Measurements from ENCODE around the gene IRF3.

IRF3 gene

DNA sequence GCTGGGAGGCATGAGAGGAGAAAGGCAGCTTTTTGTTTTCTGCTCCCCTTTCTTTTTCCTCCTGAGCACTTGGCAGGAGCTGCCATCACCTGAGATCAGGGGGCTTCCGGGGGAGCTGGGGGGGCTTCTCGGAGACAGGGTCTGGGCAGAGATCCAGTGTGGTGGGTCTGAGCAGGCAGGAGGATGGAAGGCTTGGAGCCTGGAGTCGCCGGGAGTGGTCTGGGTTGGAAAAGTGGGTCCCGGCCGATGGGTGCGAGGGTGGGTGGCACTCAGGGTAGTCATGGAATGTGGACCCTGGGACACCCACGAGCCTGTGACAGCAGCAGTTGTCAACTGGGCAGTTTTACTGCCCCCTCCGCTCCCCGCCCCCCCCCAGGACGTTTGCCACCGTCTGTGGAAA is 21.5 kb upstream of the IRF3 start:
- TF ChIP-seq POLR2AphosphoS5 (IDR thresholded peaks at IDR 0.05; ENCODE audit: low read depth, low read length) (no peak), FOXP2 (optimal IDR thresholded peaks at IDR 0.05; ENCODE audit: borderline replicate concordance, extremely low read depth, extremely low read length, insufficient read depth) (no peak), TAF1 (IDR thresholded peaks at IDR 0.05; ENCODE audit: borderline replicate concordance, insufficient read depth, low read length) (no peak), SIN3A (IDR thresholded peaks at IDR 0.05; ENCODE audit: borderline replicate concordance, insufficient read depth, low read length) (no peak)
- TF ChIP-seq, protein P1, sequence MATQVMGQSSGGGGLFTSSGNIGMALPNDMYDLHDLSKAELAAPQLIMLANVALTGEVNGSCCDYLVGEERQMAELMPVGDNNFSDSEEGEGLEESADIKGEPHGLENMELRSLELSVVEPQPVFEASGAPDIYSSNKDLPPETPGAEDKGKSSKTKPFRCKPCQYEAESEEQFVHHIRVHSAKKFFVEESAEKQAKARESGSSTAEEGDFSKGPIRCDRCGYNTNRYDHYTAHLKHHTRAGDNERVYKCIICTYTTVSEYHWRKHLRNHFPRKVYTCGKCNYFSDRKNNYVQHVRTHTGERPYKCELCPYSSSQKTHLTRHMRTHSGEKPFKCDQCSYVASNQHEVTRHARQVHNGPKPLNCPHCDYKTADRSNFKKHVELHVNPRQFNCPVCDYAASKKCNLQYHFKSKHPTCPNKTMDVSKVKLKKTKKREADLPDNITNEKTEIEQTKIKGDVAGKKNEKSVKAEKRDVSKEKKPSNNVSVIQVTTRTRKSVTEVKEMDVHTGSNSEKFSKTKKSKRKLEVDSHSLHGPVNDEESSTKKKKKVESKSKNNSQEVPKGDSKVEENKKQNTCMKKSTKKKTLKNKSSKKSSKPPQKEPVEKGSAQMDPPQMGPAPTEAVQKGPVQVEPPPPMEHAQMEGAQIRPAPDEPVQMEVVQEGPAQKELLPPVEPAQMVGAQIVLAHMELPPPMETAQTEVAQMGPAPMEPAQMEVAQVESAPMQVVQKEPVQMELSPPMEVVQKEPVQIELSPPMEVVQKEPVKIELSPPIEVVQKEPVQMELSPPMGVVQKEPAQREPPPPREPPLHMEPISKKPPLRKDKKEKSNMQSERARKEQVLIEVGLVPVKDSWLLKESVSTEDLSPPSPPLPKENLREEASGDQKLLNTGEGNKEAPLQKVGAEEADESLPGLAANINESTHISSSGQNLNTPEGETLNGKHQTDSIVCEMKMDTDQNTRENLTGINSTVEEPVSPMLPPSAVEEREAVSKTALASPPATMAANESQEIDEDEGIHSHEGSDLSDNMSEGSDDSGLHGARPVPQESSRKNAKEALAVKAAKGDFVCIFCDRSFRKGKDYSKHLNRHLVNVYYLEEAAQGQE (IDR thresholded peaks at IDR 0.05; ENCODE audit: insufficient read depth in 1 of 2, low read depth in 2 of 2, low read length in 2 of 2) = no peak

GRCh38 chr19:49686503-49687088 is 20.9 kb upstream of the IRF3 start:
- TF ChIP-seq TAF1 (IDR thresholded peaks at IDR 0.05; ENCODE audit: borderline replicate concordance, insufficient read depth, low read length) = no peak
- no peak for TF ChIP-seq POLR2AphosphoS5 (IDR thresholded peaks at IDR 0.05; ENCODE audit: low read depth, low read length)
- TF ChIP-seq, protein P1 (IDR thresholded peaks at IDR 0.05; ENCODE audit: insufficient read depth in 1 of 2, low read depth in 2 of 2, low read length in 2 of 2) = no peak
- no peak for TF ChIP-seq SIN3A (IDR thresholded peaks at IDR 0.05; ENCODE audit: borderline replicate concordance, insufficient read depth, low read length)
- TF ChIP-seq FOXP2 (optimal IDR thresholded peaks at IDR 0.05; ENCODE audit: borderline replicate concordance, extremely low read depth, extremely low read length, insufficient read depth) = no peak

- TF ChIP-seq SIN3A (IDR thresholded peaks at IDR 0.05; ENCODE audit: borderline replicate concordance, insufficient read depth, low read length) = no peak
- TF ChIP-seq POLR2AphosphoS5 (IDR thresholded peaks at IDR 0.05; ENCODE audit: low read depth, low read length) = no peak
- TF ChIP-seq FOXP2 (optimal IDR thresholded peaks at IDR 0.05; ENCODE audit: borderline replicate concordance, extremely low read depth, extremely low read length, insufficient read depth) = peak; percentile 8
- no peak for TF ChIP-seq TAF1 (IDR thresholded peaks at IDR 0.05; ENCODE audit: borderline replicate concordance, insufficient read depth, low read length)
- TF ChIP-seq, protein P1 (IDR thresholded peaks at IDR 0.05; ENCODE audit: insufficient read depth in 1 of 2, low read depth in 2 of 2, low read length in 2 of 2) = no peak
Measured at GRCh38 chr19:49685845-49686332, 20.2 kb upstream of the IRF3 start.

GRCh38 chr19:49684983-49685553 is 19.4 kb upstream of the IRF3 start:
- TF ChIP-seq TAF1 (IDR thresholded peaks at IDR 0.05; ENCODE audit: borderline replicate concordance, insufficient read depth, low read length) = no peak
- no peak for TF ChIP-seq POLR2AphosphoS5 (IDR thresholded peaks at IDR 0.05; ENCODE audit: low read depth, low read length)
- no peak for TF ChIP-seq FOXP2 (optimal IDR thresholded peaks at IDR 0.05; ENCODE audit: borderline replicate concordance, extremely low read depth, extremely low read length, insufficient read depth)
- TF ChIP-seq, protein P1 (IDR thresholded peaks at IDR 0.05; ENCODE audit: insufficient read depth in 1 of 2, low read depth in 2 of 2, low read length in 2 of 2) = no peak
- no peak for TF ChIP-seq SIN3A (IDR thresholded peaks at IDR 0.05; ENCODE audit: borderline replicate concordance, insufficient read depth, low read length)
